Neural progenitor cell (in vitro differentiated cells): ENCODE results near the gene DNASE2.

Experiments
- EZH2phosphoT487 ChIP-seq: fragments of 200-600 bp; sonication (generic); IDR thresholded peaks from 2 replicates; pipeline ENCODE4 v1.6.1; 2017; ENCODE audit warnings: antibody characterized with exemption
- TF ChIP-seq, protein P1 (sequence below): fragments of 200-600 bp; sonication (generic); IDR thresholded peaks from 2 replicates; pipeline ENCODE4 v1.5.1; 2017; ENCODE audit warnings: antibody characterized with exemption, mild to moderate bottlenecking

DNA sequence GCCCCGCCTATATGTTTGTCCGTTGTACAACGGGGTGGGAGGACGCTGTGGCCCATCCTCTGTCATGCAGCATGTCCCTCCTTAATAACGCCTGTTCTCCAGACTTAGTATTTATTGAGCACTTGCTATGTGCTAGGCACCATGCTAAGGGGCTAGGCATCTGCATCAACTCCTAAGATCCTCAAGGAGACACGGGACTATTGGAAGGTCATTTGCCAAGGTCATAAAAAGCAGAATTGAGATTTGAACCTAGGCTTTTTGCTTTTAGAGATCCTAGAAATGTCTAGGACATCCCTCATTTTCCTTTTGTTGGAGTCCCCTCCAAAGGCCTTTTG, 44.8 kb downstream of the DNASE2 start:
- TF ChIP-seq, protein P1, sequence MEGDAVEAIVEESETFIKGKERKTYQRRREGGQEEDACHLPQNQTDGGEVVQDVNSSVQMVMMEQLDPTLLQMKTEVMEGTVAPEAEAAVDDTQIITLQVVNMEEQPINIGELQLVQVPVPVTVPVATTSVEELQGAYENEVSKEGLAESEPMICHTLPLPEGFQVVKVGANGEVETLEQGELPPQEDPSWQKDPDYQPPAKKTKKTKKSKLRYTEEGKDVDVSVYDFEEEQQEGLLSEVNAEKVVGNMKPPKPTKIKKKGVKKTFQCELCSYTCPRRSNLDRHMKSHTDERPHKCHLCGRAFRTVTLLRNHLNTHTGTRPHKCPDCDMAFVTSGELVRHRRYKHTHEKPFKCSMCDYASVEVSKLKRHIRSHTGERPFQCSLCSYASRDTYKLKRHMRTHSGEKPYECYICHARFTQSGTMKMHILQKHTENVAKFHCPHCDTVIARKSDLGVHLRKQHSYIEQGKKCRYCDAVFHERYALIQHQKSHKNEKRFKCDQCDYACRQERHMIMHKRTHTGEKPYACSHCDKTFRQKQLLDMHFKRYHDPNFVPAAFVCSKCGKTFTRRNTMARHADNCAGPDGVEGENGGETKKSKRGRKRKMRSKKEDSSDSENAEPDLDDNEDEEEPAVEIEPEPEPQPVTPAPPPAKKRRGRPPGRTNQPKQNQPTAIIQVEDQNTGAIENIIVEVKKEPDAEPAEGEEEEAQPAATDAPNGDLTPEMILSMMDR: no peak
- no peak for TF ChIP-seq EZH2phosphoT487
